RPMI8226 (cell line): ENCODE measurements around the gene CRHR1.
A peak's percentile ranks its signal among the peaks of the same experiment; 100 is the strongest.

Experiments used
- DNase-seq: peaks from one replicate; pipeline ENCODE4 v3.0.0-alpha.2; 2015

Gene CRHR1

DNA sequence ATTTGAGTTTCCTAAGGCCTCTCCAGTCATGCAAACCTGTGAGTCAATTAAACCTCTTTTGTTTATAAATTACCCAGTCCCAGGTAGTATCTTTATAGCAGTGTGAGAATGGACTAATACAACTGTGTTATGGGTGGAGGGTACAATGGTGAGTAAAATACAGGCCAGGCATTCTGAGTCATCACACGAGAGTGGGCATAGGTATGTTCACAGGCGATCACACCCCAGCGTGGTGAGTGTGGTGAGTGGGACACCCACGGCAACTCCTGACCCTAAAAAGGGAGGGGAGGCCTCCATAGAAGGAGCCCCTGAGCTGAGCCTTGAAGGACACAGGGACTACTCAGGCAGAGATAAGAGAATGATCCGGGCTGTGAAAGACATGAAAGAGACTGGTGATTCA is 87.6 kb downstream of the CRHR1 start:
- no peak for DNase-seq

DNA sequence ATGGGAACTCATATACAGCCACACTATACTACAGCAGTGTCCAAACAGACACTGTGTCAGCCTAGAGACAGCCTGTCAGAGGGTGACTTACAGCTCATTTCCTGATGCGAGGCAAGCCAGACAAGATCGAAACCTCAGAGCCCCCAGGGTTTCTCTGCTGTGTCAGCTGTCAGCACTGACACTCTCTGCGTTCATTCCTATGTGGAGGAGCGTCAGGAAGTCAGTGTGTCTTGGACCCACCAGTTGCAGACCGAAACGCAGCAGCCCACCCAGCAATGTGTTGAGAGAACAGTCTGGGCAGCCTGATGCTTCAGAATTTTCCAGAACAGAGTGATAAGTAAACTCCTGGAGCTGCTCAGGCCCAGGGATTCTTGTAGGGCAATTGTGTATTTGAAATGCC is 89.6 kb downstream of the CRHR1 start:
- peak; percentile 79 for DNase-seq

DNA sequence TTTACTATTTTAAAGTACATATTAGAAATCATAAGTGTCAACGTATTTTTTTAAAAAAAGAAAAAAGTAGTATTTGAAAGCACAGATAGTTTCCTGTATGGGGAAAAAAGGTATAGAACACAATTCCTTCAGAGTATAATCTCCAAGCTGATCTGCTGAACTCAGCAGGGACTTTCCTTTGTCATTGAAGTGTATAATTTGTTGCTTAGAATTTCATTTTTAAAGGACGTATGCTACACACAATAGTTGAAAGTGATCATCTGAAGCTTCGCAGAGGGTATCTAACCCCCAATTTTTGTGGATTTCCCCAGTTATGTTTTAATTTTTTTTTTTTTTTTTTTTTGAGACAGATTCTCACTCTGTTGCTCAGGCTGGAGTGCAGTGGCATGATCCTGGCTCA is 90.0 kb downstream of the CRHR1 start:
- DNase-seq, result peak; percentile 35

DNA sequence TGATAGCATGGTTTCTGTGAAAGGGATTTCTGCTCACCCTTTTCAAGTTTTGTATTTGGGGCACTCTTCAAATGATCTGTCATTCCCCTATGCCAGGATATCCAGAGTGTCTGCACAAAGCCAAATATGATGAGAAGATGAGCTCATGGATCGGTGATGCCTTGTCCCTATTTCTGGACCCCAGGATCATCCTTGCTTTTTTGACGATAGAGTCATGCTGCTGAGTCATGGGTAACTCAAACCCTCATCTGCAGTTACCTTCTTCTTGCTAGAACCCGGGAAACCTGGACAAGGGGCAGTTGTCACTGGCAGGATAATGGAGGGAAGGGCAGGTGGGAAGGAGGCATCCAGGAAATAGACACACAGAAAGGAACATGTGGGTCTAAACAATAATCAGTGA is 92.4 kb downstream of the CRHR1 start:
- DNase-seq, result no peak

DNA sequence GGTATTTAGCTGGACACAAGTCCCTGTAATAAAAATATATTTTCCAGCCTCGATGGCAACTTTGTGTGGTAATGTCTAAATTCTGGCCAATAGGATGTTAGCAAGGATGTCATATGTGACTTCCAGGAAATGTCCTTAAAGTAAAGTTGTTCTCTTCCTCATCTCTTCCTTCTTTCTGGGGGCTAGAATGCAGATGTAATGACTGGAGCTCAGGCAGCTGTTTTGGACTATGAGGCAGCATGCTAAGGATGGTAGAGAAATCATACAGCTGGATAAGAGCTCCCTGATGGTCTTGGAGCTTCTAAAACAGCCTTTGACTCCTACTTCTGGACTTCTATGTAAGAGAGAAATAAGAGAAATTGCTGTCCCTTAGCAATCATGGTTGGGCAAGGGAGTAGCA is 93.3 kb downstream of the CRHR1 start:
- no peak for DNase-seq

DNA sequence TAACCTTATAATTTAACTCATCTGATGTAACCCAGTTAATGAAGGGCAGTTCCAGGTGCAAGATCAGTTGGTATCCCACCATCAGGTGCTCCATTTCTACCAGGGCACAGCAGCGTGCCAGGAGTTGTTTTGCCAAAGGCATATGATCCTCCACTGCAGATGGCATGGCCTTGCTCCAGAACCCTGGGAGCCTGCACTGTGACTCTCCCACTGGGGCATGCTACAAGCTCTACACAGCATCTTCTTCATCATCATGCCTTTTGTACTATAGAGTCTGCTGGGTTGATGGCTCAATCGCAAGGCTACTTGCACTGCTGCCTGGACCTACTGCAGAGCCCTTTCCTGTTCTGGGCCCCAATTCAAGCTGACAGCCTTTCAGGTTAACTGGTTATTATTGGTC is 98.9 kb downstream of the CRHR1 start:
- DNase-seq, result no peak
